ENCODE results near the gene HRK. TPM values are rescaled to one million over a fixed set of nuclear protein-coding genes. Genes with fewer than 3 reads are reported as not detected.

HRK gene
- total and polyA plus RNA-seq, 9 donors, result under 0.01 to 0.30 (median 0.15) TPM; not detected in 3

DNA sequence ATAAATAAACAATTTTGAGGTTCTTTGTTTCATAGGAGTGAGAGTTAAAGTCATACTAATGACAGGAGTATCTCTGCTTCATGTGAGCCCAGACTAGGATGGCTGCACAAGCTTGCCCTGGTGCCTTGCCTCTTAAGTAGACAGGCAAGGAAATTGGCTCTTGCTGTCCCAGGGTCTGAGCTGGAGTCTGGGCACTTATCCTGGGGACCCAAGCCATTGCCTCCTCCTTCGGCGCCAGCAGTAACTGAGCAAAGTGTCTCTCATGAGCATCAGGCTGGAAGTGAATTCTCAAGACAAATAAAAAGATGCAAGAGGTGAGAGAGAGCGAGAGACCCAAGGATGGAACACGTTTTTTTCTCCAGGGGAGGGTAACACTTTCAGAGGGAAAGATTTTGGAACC is 22.6 kb upstream of the HRK start:
- H3K36me3 ChIP-seq, result no peaks in the 10 kb centered on the region
- 64 to 70% (median 65%) methylated on average over 4 of the region's 4 CpGs for WGBS, 3 donors
- no peaks in the 10 kb centered on the region for H3K4me1 ChIP-seq (ENCODE audit: insufficient read depth)
- no peak overlapping the region for H3K4me3 ChIP-seq
- DNase-seq, result no peak
- no peaks in the 10 kb centered on the region for H3K27me3 ChIP-seq
- H3K27ac ChIP-seq, result no peak overlapping the region
- intact Hi-C loops (cut with DNase I), result no loop called here
- H3K9me3 ChIP-seq, result no peaks in the 10 kb centered on the region
- TF ChIP-seq EP300 (IDR thresholded peaks at IDR 0.05), result no peak
- TF ChIP-seq, protein P1, sequence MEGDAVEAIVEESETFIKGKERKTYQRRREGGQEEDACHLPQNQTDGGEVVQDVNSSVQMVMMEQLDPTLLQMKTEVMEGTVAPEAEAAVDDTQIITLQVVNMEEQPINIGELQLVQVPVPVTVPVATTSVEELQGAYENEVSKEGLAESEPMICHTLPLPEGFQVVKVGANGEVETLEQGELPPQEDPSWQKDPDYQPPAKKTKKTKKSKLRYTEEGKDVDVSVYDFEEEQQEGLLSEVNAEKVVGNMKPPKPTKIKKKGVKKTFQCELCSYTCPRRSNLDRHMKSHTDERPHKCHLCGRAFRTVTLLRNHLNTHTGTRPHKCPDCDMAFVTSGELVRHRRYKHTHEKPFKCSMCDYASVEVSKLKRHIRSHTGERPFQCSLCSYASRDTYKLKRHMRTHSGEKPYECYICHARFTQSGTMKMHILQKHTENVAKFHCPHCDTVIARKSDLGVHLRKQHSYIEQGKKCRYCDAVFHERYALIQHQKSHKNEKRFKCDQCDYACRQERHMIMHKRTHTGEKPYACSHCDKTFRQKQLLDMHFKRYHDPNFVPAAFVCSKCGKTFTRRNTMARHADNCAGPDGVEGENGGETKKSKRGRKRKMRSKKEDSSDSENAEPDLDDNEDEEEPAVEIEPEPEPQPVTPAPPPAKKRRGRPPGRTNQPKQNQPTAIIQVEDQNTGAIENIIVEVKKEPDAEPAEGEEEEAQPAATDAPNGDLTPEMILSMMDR (IDR thresholded peaks at IDR 0.05), result no peak
- TF ChIP-seq POLR2A (IDR thresholded peaks at IDR 0.05), result no peak

DNA sequence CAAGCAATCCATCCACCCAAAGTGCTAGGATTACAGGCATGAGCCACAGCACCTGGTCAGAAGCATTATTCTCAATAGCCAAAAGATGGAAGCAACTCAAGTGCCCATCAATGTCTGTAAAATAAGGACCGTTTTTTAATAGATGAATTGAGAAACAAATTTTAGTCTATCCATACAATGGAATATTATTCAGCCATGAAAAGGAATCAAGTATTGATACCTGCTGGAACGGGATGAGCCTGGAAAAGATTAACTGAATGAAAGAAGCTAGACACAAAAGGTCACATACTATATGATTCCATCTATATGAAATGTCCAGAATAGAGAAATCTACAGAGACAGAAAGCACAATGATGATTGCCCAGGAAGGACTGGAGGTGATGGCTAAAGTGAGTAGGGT is 20.4 kb upstream of the HRK start:
- intact Hi-C loops (cut with DNase I), result no loop called here
- TF ChIP-seq EP300 (IDR thresholded peaks at IDR 0.05), result no peak
- no peak for TF ChIP-seq POLR2A (IDR thresholded peaks at IDR 0.05)
- H3K4me3 ChIP-seq, result no peak overlapping the region
- H3K27ac ChIP-seq, result no peak overlapping the region
- H3K9me3 ChIP-seq, result no peaks in the 10 kb centered on the region
- H3K36me3 ChIP-seq, result no peaks in the 10 kb centered on the region
- WGBS, 3 donors, result 80 to 84% (median 81%) methylated on average over 2 of the region's 2 CpGs
- no peak for DNase-seq
- H3K4me1 ChIP-seq (ENCODE audit: insufficient read depth), result no peaks in the 10 kb centered on the region
- no peaks in the 10 kb centered on the region for H3K27me3 ChIP-seq

DNA sequence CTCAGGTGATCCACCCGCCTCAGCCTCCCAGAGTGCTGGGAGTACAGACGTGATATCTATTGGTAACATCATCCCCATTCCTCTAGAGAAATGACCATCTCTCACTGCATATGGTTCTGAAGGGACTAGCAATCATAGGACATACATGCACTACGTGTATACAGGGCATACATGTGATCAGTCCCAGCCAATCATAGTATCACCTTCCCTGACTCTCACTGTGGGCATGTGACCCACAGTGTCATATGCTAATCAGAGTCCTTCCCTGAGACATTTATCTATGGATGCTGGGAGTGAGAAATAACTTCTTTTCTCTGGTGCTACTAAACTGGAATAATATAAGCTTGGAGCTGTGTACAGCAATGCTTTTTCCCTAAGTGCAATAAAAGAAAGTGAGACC is 17.4 kb upstream of the HRK start:
- Histone ChIP-seq H3K27me3 (no peaks in the 10 kb centered on the region), H3K9me3 (no peaks in the 10 kb centered on the region), H3K4me1 (ENCODE audit: insufficient read depth) (no peaks in the 10 kb centered on the region), H3K36me3 (no peaks in the 10 kb centered on the region), H3K4me3 (no peak overlapping the region), H3K27ac (no peak overlapping the region)
- 51 to 57% (median 56%) methylated on average over 3 of the region's 3 CpGs for WGBS, 3 donors
- DNase-seq, result no peak
- TF ChIP-seq, protein P1 (IDR thresholded peaks at IDR 0.05), result no peak
- TF ChIP-seq EP300 (IDR thresholded peaks at IDR 0.05) (no peak), POLR2A (IDR thresholded peaks at IDR 0.05) (no peak)
- intact Hi-C loops (cut with DNase I), result no loop called here

DNA sequence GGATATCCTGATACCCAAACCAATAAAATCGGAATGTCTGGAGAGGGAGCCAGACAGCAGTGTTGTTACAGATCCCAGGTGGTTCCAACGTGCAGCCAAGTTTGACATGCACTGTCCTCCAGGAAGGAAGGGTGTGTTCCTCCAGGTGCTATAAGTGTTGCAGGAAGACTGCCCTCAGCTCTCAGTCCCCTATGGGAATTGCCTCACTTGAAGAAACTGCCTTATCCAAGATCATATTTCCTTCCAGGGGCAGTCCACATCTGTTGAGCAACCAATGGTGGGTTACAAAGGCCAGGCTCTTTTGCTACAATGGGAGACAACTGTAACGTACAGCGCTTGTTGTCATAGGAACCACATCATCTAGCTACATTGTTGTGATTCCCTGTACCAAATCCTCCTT is 16.2 kb upstream of the HRK start:
- TF ChIP-seq EP300 (IDR thresholded peaks at IDR 0.05) (no peak), POLR2A (IDR thresholded peaks at IDR 0.05) (no peak)
- TF ChIP-seq, protein P1 (IDR thresholded peaks at IDR 0.05), result no peak
- H3K9me3 ChIP-seq, result no peaks in the 10 kb centered on the region
- H3K36me3 ChIP-seq, result no peaks in the 10 kb centered on the region
- intact Hi-C loops (cut with DNase I), result no loop called here
- DNase-seq, result no peak
- no peak overlapping the region for H3K4me3 ChIP-seq
- WGBS, 3 donors, result 64 to 74% (median 74%) methylated on average over 4 of the region's 4 CpGs
- H3K27ac ChIP-seq, result no peak overlapping the region
- no peaks in the 10 kb centered on the region for H3K4me1 ChIP-seq (ENCODE audit: insufficient read depth)
- H3K27me3 ChIP-seq, result no peaks in the 10 kb centered on the region

DNA sequence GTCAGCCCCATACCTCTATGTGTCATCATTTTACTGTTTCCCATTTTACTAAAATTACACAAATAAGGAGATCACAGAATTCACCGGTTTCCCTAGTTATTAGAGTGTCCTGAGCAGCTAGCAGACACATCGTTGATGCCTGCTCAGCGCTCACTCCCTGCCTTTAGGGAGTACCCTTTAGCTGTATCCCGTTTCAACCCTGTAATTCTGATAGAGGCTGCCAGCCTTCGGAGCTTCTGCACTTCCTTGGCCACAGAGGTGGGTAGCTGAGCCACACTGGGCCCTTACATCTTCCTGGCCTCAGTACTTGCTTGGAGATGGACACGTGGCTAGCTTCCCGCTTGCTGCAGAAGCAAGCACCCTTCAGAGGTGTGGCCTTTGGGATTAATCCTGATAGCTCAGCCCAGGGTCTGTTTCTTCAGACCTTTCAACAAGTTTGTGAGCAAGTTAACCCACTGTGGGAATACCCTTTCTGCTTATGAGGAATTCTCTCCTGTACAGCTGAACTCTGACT is 15.2 kb upstream of the HRK start:
- no peaks in the 10 kb centered on the region for H3K4me1 ChIP-seq (ENCODE audit: insufficient read depth)
- no peaks in the 10 kb centered on the region for H3K9me3 ChIP-seq
- no peak overlapping the region for H3K4me3 ChIP-seq
- H3K36me3 ChIP-seq, result no peaks in the 10 kb centered on the region
- H3K27me3 ChIP-seq, result no peaks in the 10 kb centered on the region
- H3K27ac ChIP-seq, result no peak overlapping the region
- intact Hi-C loops (cut with DNase I), result no loop called here
- TF ChIP-seq, protein P1 (IDR thresholded peaks at IDR 0.05), result no peak
- TF ChIP-seq POLR2A (IDR thresholded peaks at IDR 0.05) (no peak), EP300 (IDR thresholded peaks at IDR 0.05) (no peak)
- 49 to 66% (median 56%) methylated on average over 7 of the region's 7 CpGs for WGBS, 3 donors
- no peak for DNase-seq
